WI38 (cell line): ENCODE measurements around the gene C1orf232.

Experiments used
- H3K4me3 ChIP-seq: 2 replicates; pipeline ENCODE4 v1.5.1; 2011; ENCODE audit warnings: low read depth, mild to moderate bottlenecking, control low read depth, low read length
- TF ChIP-seq, protein P1 (sequence below): IDR thresholded peaks from 2 replicates; pipeline ENCODE4 v1.5.1; 2012; ENCODE audit warnings: low read depth, mild to moderate bottlenecking, control low read depth, low read length

The C1orf232 gene

GRCh38 chr1:26180010-26180506, 11.3 kb upstream of the C1orf232 start:
- TF ChIP-seq, protein P1, sequence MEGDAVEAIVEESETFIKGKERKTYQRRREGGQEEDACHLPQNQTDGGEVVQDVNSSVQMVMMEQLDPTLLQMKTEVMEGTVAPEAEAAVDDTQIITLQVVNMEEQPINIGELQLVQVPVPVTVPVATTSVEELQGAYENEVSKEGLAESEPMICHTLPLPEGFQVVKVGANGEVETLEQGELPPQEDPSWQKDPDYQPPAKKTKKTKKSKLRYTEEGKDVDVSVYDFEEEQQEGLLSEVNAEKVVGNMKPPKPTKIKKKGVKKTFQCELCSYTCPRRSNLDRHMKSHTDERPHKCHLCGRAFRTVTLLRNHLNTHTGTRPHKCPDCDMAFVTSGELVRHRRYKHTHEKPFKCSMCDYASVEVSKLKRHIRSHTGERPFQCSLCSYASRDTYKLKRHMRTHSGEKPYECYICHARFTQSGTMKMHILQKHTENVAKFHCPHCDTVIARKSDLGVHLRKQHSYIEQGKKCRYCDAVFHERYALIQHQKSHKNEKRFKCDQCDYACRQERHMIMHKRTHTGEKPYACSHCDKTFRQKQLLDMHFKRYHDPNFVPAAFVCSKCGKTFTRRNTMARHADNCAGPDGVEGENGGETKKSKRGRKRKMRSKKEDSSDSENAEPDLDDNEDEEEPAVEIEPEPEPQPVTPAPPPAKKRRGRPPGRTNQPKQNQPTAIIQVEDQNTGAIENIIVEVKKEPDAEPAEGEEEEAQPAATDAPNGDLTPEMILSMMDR, result no peak
- H3K4me3 ChIP-seq, result no peak overlapping the region

DNA sequence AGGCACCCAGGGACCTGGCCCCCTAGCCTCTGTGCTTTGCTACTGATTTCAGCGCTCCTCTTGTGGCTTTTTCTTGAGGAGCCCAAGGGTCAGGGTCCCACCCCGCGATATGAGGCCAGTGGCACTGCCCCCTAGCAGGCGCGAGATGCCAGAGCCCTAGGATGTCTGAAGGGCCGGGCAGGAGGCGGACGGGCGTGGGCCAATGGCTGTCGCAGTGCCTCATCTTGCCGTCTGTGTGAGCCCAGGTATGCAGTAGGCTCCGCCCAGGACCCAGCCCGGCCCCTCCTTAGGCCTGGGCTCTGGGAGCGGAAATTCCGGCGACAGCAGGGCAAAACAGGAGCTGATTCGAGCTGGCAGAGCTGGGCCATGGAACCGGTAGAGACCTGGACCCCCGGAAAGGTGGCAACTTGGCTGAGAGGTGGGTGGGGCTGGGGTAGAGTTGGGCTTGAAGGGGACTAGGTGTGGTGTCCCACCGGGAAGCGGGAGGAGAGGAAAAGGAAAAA, 8.5 kb upstream of the C1orf232 start, which contains the start of gene CNKSR1:
CNKSR1 (plus strand) TSS at position 310 of the 503 bp plus-strand sequence; CDS start at position 367, 57 bp downstream.
- TF ChIP-seq, protein P1, result no peak
- H3K4me3 ChIP-seq, result no peak within 1 kb of the TSS

DNA sequence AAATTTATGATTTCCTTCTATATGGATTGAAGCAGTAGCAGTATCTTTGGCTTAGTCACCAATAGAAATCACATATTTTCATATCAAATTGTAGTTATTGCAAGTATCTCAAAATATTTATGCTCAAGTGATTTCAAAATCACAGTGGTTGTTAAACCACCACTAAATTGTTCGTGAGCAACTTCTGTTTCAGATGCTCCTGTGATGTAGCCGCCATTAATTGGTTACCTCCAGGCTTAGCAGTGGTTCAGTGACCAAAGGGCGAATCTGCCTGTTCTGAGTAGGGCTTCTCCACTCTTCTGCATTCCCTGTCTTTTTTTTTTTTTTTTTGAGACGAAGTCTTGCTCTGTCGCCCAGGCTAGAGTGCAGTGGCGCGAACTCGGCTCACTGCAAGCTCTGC, 6.6 kb upstream of the C1orf232 start:
- TF ChIP-seq, protein P1, result no peak
- H3K4me3 ChIP-seq, result no peak overlapping the region

GRCh38 chr1:26171084-26172072, 2.6 kb upstream of the C1orf232 start, which contains the start of gene ZNF593OS:
Gene ZNF593OS (minus strand): TSS chr1:26171832. CDS start chr1:26171661, 171 bp downstream.
- TF ChIP-seq, protein P1, result no peak
- peak within 1 kb of the TSS; percentile 88 for H3K4me3 ChIP-seq

DNA sequence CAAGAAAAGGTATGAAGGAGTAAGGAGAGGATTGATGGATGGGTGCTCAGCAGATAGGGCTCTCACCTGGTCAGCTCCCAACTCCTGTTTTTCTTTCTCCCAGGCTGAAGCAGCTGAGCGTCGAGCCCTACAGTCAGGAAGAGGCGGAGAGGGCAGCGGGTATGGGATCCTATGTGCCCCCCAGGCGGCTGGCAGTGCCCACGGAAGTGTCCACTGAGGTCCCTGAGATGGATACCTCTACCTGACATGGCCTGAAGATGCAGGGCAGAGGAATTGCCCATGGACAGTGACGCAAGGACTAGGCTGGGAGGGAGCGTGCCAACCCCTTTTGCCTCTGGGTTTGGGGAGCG, 1.7 kb upstream of the C1orf232 start:
- TF ChIP-seq, protein P1, result no peak
- peak overlapping the region; percentile 88 for H3K4me3 ChIP-seq

GRCh38 chr1:26169669-26170471, 1.1 kb upstream of the C1orf232 start, which contains the start of gene ZNF593:
Gene ZNF593 (plus strand): TSS chr1:26169908. CDS start chr1:26169984, 76 bp downstream.
- TF ChIP-seq, protein P1, result peak; percentile 86
- peak within 1 kb of the TSS; percentile 88 for H3K4me3 ChIP-seq
